Fibroblast of peridontal ligament (primary cell): ENCODE results near the gene SYNC.
"Not testable (repeated sequence)": the region's sequence is repeated elsewhere in the genome, so short reads cannot be mapped to it uniquely, and the experiment has no call there.

ENCODE experiments used
- DNase-seq: peaks from one replicate; pipeline ENCODE4 v3.0.0-alpha.2; 2010; ENCODE audit errors: extremely low read depth

Gene SYNC

DNA sequence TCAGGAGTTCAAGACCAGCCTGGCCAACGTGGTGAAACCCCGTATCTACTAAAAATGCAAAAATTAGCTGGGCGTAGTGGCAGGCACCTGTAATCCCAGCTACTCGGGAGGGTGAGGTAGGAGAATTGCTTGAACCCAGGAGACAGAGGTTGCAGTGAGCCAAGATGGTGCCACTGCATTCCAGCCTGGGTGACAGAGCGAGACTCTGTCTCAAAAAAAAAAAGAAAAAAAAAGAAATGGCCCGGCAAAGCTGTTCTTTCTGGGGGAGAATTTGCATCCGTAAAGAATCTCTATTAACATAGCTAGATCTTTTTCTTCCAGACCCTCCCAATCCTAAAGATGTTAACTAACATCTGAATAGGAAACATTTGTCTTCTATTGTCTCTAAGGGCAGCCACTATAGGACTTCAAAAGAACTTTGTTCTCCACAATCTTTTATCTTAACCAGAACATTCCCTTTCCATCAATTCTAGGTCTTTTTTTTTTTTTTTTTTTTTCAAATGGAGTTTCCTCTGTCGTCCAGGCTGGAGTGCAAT is 60.2 kb downstream of the SYNC start:
- DNase-seq, result not testable (repeated sequence)

DNA sequence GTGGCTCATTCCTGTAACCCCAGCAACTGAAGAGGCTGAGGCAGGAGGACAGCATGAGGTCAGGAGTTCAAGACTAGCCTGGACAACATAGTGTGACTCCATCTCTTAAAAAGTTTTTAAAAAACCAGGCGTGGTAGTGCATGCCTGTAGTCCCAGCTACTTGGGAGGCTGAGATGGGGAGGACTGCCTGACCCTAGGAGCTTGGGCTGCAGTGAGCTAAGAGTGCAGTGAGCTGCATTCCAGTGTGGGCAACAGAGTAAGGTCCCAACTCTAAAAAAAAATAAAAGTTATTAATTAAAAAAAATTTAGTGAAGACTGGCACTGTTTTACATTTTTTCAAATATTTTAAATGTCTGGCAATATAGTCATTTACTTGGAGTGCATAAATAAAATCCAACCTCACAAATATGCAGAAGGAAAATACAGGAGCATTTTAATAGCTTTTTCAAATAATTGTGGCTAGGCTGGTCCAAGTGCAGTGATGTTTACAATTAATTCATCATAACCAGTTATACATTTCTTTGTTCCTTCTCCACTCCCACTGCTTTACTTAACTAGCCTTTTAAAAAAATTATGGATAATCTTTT is 63.0 kb downstream of the SYNC start:
- no peak for DNase-seq

DNA sequence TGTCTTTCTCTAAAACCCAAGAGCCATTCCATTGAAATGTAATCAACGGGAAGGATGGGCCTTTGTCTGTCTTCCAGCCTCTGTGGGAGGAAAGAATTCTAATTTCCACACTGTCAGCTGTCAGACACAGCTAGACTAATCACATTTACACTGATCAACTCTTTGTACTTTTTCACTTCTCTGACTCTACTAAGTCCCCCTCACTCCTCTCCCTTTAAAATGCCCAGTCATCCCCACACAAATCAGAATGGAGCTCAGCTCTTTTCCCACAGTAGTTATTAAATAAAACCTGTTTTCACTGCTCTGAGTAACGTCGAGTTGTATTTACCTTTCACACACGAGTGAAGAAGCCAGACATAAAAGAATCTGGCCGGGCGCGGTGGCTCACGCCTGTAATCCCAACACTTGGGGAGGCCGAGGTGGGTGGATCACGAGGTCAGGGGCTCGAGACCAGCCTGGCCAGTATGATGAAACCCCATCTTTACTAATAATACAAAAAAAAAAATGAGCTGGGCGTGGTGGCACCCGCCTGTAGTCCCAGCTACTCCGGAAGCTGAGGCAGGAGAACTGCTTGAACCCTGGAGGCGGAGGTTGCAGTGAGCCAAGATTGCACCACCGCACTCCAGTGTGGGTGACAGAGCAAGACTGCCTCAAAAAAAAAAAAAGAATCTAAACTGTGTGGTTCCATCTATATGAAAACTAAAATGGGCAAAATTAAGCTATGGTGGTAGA is 65.5 kb downstream of the SYNC start:
- no peak for DNase-seq

DNA sequence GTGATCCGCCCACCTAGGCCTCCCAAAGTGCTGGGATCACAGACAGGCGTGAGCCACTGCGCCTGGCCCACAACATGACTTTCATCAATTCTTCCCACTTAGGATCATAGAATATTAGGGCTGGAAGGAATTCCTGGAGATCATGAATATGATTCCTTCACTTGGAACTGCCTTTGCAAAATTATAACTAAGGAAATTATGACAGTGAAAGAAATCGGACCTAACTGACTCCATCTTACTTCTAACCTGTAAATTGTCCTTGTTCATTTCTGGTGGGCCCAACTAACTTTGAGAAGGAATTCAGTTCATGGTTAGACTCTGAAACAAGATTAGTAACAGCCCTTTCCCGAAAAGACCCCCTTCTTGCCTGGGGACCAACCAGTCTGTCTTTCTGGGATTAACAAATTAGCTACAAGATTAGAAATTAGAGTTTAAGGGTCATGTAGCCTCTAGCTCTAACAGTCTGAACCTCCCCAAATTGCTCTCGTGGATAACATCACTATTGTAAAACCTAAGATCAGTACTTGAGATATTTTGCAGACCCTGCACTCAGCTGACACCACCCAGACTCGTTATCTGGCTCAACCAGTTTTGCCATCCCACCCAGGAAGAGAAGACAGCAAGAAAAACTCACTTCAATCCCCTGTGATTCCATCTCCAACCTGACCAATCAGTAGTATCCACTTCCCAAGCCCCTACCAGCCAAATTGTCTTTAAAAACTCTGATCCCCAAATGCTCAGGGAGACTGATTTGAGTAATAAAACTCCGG is 66.9 kb downstream of the SYNC start:
- DNase-seq, result no peak

DNA sequence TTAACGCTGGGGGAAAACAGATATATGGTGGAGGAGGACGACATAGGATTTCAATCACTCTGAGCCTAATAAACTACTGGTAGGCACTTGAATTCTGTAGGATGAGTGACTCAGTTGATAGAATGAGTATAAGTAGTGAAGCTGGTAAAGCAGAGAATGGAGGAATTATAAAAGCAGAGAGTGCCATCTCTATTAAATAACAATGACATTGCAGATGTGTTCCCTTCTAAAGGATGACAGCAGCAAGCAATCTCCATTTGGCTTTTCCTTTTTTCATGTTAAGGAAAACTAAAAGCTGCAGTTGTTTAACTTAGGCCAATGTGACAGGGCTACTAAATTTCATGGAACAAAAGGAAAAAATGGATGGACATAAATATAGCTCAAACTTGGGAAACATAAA is 69.7 kb downstream of the SYNC start:
- no peak for DNase-seq

DNA sequence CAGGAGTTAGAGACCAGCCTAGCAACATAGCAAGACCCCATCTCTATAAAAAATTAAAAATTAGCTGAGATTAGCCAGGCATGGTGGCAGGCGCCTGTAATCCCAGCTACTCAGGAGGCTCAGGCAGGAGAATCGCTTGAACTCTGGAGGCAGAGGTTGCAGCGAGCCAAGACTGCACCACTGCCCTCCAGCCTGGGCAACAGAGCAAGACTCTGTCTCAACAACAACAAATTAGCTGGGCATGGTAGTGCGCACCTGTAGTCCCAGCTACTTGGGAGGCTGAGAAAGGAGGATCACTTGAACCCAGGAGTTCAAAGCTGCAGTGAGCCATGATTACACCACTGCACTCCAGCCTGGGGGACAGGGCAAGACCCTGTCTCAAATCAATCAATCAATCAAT is 72.4 kb downstream of the SYNC start:
- DNase-seq, result not testable (repeated sequence)
